ENCODE data around the gene COL6A2. TPM values are rescaled to one million over a fixed set of nuclear protein-coding genes. Genes with fewer than 3 reads are reported as not detected.

Gene COL6A2
- total RNA-seq, 1 experiment from 2014 or later, result 87.0 TPM

GRCh38 chr21:46109313-46110221 lies 11.7 kb downstream of the COL6A2 start (continued):
- no peak for TF ChIP-seq ELF1 (IDR thresholded peaks at IDR 0.05; ENCODE audit: borderline replicate concordance, low read depth)
- TF ChIP-seq SRF (IDR thresholded peaks at IDR 0.05; ENCODE audit: low read depth), result no peak
- no peak for TF ChIP-seq POLR2A (IDR thresholded peaks at IDR 0.05; ENCODE audit: borderline replicate concordance, extremely low read depth, insufficient read depth, insufficient read length)
- TF ChIP-seq JUND (IDR thresholded peaks at IDR 0.05), result no peak
- no peak for TF ChIP-seq POLR2AphosphoS5 (IDR thresholded peaks at IDR 0.05; ENCODE audit: low read depth, low read length)
- TF ChIP-seq RAD21 (IDR thresholded peaks at IDR 0.05; ENCODE audit: low read depth), result no peak
- no peak for TF ChIP-seq ZBTB33 (IDR thresholded peaks at IDR 0.05; ENCODE audit: extremely low read depth, insufficient replicate concordance, low read length)

- intact Hi-C loops (cut with micrococcal nuclease), result no loop called here
- Histone ChIP-seq H3K9me3 (ENCODE audit: control insufficient read depth in 1 of 2, insufficient read depth in 1 of 2, low read depth in 1 of 2, low read length in 2 of 2) (peaks cover 3 to 7% of the 10 kb centered on the region in 2 experiments; a peak in 2 of 4 replicates), H3K4me3 (replicated peaks in 1 of 2; ENCODE audit: low read depth in 1 of 2, low read length in 2 of 2) (no peak overlapping the region), H4K20me1 (ENCODE audit: insufficient read depth) (no peaks in the 10 kb centered on the region), H3K4me2 (ENCODE audit: low read length) (no peak overlapping the region), H3K27ac (ENCODE audit: low read depth, low read length) (no peak overlapping the region), H3K9ac (ENCODE audit: low read length) (no peak overlapping the region), H3K79me2 (ENCODE audit: insufficient read depth, low read length) (no peaks in the 10 kb centered on the region), H3K36me3 (ENCODE audit: control insufficient read depth in 1 of 2, insufficient read depth in 2 of 2, low read length in 2 of 2) (peaks cover 6 to 18% of the 10 kb centered on the region in 2 experiments; a peak in 3 of 4 replicates), H3K9me2 (ENCODE audit: insufficient read depth) (no peaks in the 10 kb centered on the region), H3K27me3 (ENCODE audit: insufficient read depth, low read length) (no peaks in the 10 kb centered on the region), H2AFZ (ENCODE audit: low read depth, low read length, poor library complexity, severe bottlenecking) (no peak overlapping the region), H3K4me1 (ENCODE audit: control insufficient read depth in 1 of 2, insufficient read depth in 2 of 2, low read length in 2 of 2) (no peaks in the 10 kb centered on the region)
- no TSS peak for BruUV-seq (replicated peaks)
- ChIA-PET RAD21 (ENCODE audit: low non-redundant PET in 1 of 2, low total read pairs in 2 of 2, uncharacterized antibody in 2 of 2, unreplicated experiment in 2 of 2) (no interaction called here), POLR2A (no interaction called here), CTCF (no interaction called here)
- DNase-seq (ENCODE audit: low read depth, low spot score) (no peak), ATAC-seq (peak; percentile 44; the same call in 1 of the 2 replicates)
- TF ChIP-seq MAX (IDR thresholded peaks at IDR 0.05) (no peak), EGR1 (IDR thresholded peaks at IDR 0.05; ENCODE audit: low read depth) (no peak), ZFX (IDR thresholded peaks at IDR 0.05) (no peak), JUND (IDR thresholded peaks at IDR 0.05) (no peak), RAD21 (IDR thresholded peaks at IDR 0.05; ENCODE audit: low read depth) (no peak), ATF3 (IDR thresholded peaks at IDR 0.05) (no peak), SIN3A (IDR thresholded peaks at IDR 0.05; ENCODE audit: low read depth) (no peak), CTCF (IDR thresholded peaks at IDR 0.05 in 2 of 3, conservative IDR thresholded peaks at IDR 0.05 in 1 of 3; ENCODE audit: borderline replicate concordance in 1 of 3, insufficient read depth in 1 of 3, low read depth in 2 of 3, low read length in 2 of 3) (no peak), ZBTB33 (IDR thresholded peaks at IDR 0.05; ENCODE audit: extremely low read depth, insufficient replicate concordance, low read length) (no peak), EZH2phosphoT487 (IDR thresholded peaks at IDR 0.05; ENCODE audit: borderline replicate concordance) (no peak), CEBPB (IDR thresholded peaks at IDR 0.05; ENCODE audit: low read depth) (no peak)
Measured at GRCh38 chr21:46110499-46111192, 12.7 kb downstream of the COL6A2 start.

Data from HCT116 (cell line).